ENCODE measurements around the gene NAGLU.
"Not testable (repeated sequence)": the region's sequence is repeated elsewhere in the genome, so short reads cannot be mapped to it uniquely, and the experiment has no call there.

The NAGLU gene

GRCh38 chr17:42521666-42522262 is 14.3 kb upstream of the NAGLU start:
- DNase-seq (ENCODE audit: low spot score): no peak

- DNase-seq (ENCODE audit: low spot score): no peak
Observed at GRCh38 chr17:42522263-42522790, 13.7 kb upstream of the NAGLU start.

GRCh38 chr17:42522798-42523278 is 13.2 kb upstream of the NAGLU start:
- no peak for DNase-seq (ENCODE audit: low spot score)

- DNase-seq (ENCODE audit: low spot score): no peak
Observed at GRCh38 chr17:42525221-42525620, 10.8 kb upstream of the NAGLU start.

- no peak for DNase-seq (ENCODE audit: low spot score)
Observed at GRCh38 chr17:42526031-42526444, 10.0 kb upstream of the NAGLU start.

GRCh38 chr17:42527932-42528331 is 8.1 kb upstream of the NAGLU start:
- DNase-seq (ENCODE audit: low spot score): no peak

GRCh38 chr17:42529061-42529460 is 7.0 kb upstream of the NAGLU start:
- DNase-seq (ENCODE audit: low spot score): no peak

- DNase-seq (ENCODE audit: low spot score): no peak
Observed at GRCh38 chr17:42530952-42531454, 5.0 kb upstream of the NAGLU start.

- DNase-seq (ENCODE audit: low spot score): peak; percentile 68
Observed at GRCh38 chr17:42531455-42532354, 4.3 kb upstream of the NAGLU start.

GRCh38 chr17:42535155-42536047 is 640 bp upstream of the NAGLU start:
- no peak for DNase-seq (ENCODE audit: low spot score)

- peak; percentile 96 for DNase-seq (ENCODE audit: low spot score)
Observed at GRCh38 chr17:42536372-42537155, 523 bp downstream of the NAGLU start.

GRCh38 chr17:42537156-42537805 is 1.2 kb downstream of the NAGLU start:
- DNase-seq (ENCODE audit: low spot score): no peak

GRCh38 chr17:42537826-42538451 is 1.9 kb downstream of the NAGLU start:
- no peak for DNase-seq (ENCODE audit: low spot score)

GRCh38 chr17:42538482-42538881 is 2.4 kb downstream of the NAGLU start:
- DNase-seq (ENCODE audit: low spot score): no peak

- DNase-seq (ENCODE audit: low spot score): not testable (repeated sequence)
Observed at GRCh38 chr17:42540558-42540957, 4.5 kb downstream of the NAGLU start.

- no peak for DNase-seq (ENCODE audit: low spot score)
Observed at GRCh38 chr17:42541041-42541833, 5.2 kb downstream of the NAGLU start.

GRCh38 chr17:42543190-42544079 is 7.4 kb downstream of the NAGLU start:
- DNase-seq (ENCODE audit: low spot score): no peak

GRCh38 chr17:42544874-42545283 is 8.8 kb downstream of the NAGLU start:
- DNase-seq (ENCODE audit: low spot score): no peak
